Measurements from ENCODE around the gene PLAU.
"Not testable (repeated sequence)": the region's sequence is repeated elsewhere in the genome, so short reads cannot be mapped to it uniquely, and the experiment has no call there.

PLAU gene

GRCh38 chr10:73898730-73899410 lies 12.1 kb upstream of the PLAU start:
- DNase-seq: no peak

GRCh38 chr10:73899423-73899822 lies 11.5 kb upstream of the PLAU start:
- no peak for DNase-seq

GRCh38 chr10:73900064-73900463 lies 10.9 kb upstream of the PLAU start:
- no peak for DNase-seq

- no peak for DNase-seq
Observed at GRCh38 chr10:73901261-73901660, 9.7 kb upstream of the PLAU start.

- no peak for DNase-seq
Observed at GRCh38 chr10:73902351-73902750, 8.6 kb upstream of the PLAU start.

GRCh38 chr10:73905256-73906020 lies 5.5 kb upstream of the PLAU start:
- DNase-seq: no peak

GRCh38 chr10:73906524-73907447 lies 4.1 kb upstream of the PLAU start:
- no peak for DNase-seq

- no peak for DNase-seq
Observed at GRCh38 chr10:73907841-73908517, 3.0 kb upstream of the PLAU start.

GRCh38 chr10:73908853-73909539 lies 1.9 kb upstream of the PLAU start:
- no peak for DNase-seq

GRCh38 chr10:73909540-73910115 lies 1.3 kb upstream of the PLAU start:
- no peak for DNase-seq

- DNase-seq: no peak
Observed at GRCh38 chr10:73910401-73910763, 550 bp upstream of the PLAU start.

- no peak for DNase-seq
Observed at GRCh38 chr10:73911553-73912004, 647 bp downstream of the PLAU start.

- DNase-seq: no peak
Observed at GRCh38 chr10:73914036-73914435, 3.1 kb downstream of the PLAU start.

GRCh38 chr10:73915206-73915851 lies 4.4 kb downstream of the PLAU start:
- no peak for DNase-seq

- no peak for DNase-seq
Observed at GRCh38 chr10:73916761-73917470, 6.0 kb downstream of the PLAU start.

GRCh38 chr10:73917566-73918305 lies 6.8 kb downstream of the PLAU start:
- no peak for DNase-seq

GRCh38 chr10:73919481-73919880 lies 8.5 kb downstream of the PLAU start:
- not testable (repeated sequence) for DNase-seq

- no peak for DNase-seq
Observed at GRCh38 chr10:73920089-73920488, 9.2 kb downstream of the PLAU start.

GRCh38 chr10:73922007-73922863 lies 11.3 kb downstream of the PLAU start:
- no peak for DNase-seq
